SJSA1 (cell line): ENCODE measurements around the gene DDIAS. TPM values are rescaled to one million over a fixed set of nuclear protein-coding genes. Genes with fewer than 3 reads are reported as not detected.

Experiments
- DNase-seq, 2 experiments: peaks; one replicate each; pipeline ENCODE4 v3.0.0-alpha.2; 2015 to 2020; ENCODE audit warnings: low spot score in 2 of 2, low read depth in 1 of 2
- H3K27ac ChIP-seq: fragments of 250-450 bp; sonication (Bioruptor Pico); 2 replicates; pipeline ENCODE4 v1.5.1; 2020; ENCODE audit warnings: mild to moderate bottlenecking, moderate library complexity
- H3K27me3 ChIP-seq: fragments of 250-450 bp; sonication (Bioruptor Pico); replicated peaks from 2 replicates; pipeline ENCODE4 v1.5.1; 2020; ENCODE audit warnings: mild to moderate bottlenecking, moderate library complexity
- H3K36me3 ChIP-seq: fragments of 250-450 bp; sonication (Bioruptor Pico); 2 replicates; pipeline ENCODE4 v1.5.1; 2020; ENCODE audit warnings: mild to moderate bottlenecking
- H3K4me1 ChIP-seq: fragments of 250-450 bp; sonication (Bioruptor Pico); replicated peaks from 2 replicates; pipeline ENCODE4 v1.6.1; 2021; ENCODE audit warnings: mild to moderate bottlenecking
- H3K4me3 ChIP-seq: fragments of 250-450 bp; sonication (Bioruptor Pico); 2 replicates; pipeline ENCODE4 v1.5.1; 2020; ENCODE audit warnings: mild to moderate bottlenecking
- H3K9me3 ChIP-seq: fragments of 250-450 bp; sonication (Bioruptor Pico); replicated peaks from 2 replicates; pipeline ENCODE4 v1.5.1; 2020; ENCODE audit warnings: mild to moderate bottlenecking
- total RNA-seq: library from RNA; depleted of rRNA; stranded (reverse); fragments of >200 nt; shearing (Covaris generic); gene quantifications from 2 replicates; pipeline ENCODE4 v1.2.3, GENCODE V29; 2014

DDIAS gene
- total RNA-seq, 1 experiment from 2014 or later, result 10.3 TPM

- Histone ChIP-seq H3K36me3 (no peaks in the 10 kb centered on the region), H3K4me3 (no peak overlapping the region), H3K27me3 (no peaks in the 10 kb centered on the region), H3K9me3 (no peaks in the 10 kb centered on the region), H3K27ac (no peak overlapping the region), H3K4me1 (no peaks in the 10 kb centered on the region)
- no peak for DNase-seq
Measured at GRCh38 chr11:82871646-82872045, 29.9 kb upstream of the DDIAS start.

GRCh38 chr11:82872377-82873150, 29.0 kb upstream of the DDIAS start:
- no peaks in the 10 kb centered on the region for H3K27me3 ChIP-seq
- DNase-seq, result no peak
- H3K4me3 ChIP-seq, result no peak overlapping the region
- H3K27ac ChIP-seq, result no peak overlapping the region
- H3K4me1 ChIP-seq, result no peaks in the 10 kb centered on the region
- no peaks in the 10 kb centered on the region for H3K36me3 ChIP-seq
- no peaks in the 10 kb centered on the region for H3K9me3 ChIP-seq

GRCh38 chr11:82873919-82874333, 27.6 kb upstream of the DDIAS start:
- H3K27me3 ChIP-seq, result no peaks in the 10 kb centered on the region
- no peak overlapping the region for H3K27ac ChIP-seq
- DNase-seq, result no peak
- no peaks in the 10 kb centered on the region for H3K36me3 ChIP-seq
- H3K9me3 ChIP-seq, result no peaks in the 10 kb centered on the region
- H3K4me3 ChIP-seq, result no peak overlapping the region
- no peaks in the 10 kb centered on the region for H3K4me1 ChIP-seq

- Histone ChIP-seq H3K36me3 (no peaks in the 10 kb centered on the region), H3K4me3 (no peak overlapping the region), H3K4me1 (no peaks in the 10 kb centered on the region), H3K27me3 (no peaks in the 10 kb centered on the region), H3K27ac (no peak overlapping the region), H3K9me3 (no peaks in the 10 kb centered on the region)
- DNase-seq, result no peak
Measured at GRCh38 chr11:82874646-82875523, 26.7 kb upstream of the DDIAS start.

- DNase-seq, result no peak
- H3K27ac ChIP-seq, result no peak overlapping the region
- H3K36me3 ChIP-seq, result no peaks in the 10 kb centered on the region
- no peaks in the 10 kb centered on the region for H3K27me3 ChIP-seq
- H3K4me1 ChIP-seq, result no peaks in the 10 kb centered on the region
- H3K4me3 ChIP-seq, result no peak overlapping the region
- H3K9me3 ChIP-seq, result no peaks in the 10 kb centered on the region
Measured at GRCh38 chr11:82883853-82884252, 17.7 kb upstream of the DDIAS start.

- H3K4me3 ChIP-seq, result no peak overlapping the region
- no peak for DNase-seq
- no peaks in the 10 kb centered on the region for H3K9me3 ChIP-seq
- no peaks in the 10 kb centered on the region for H3K36me3 ChIP-seq
- no peaks in the 10 kb centered on the region for H3K27me3 ChIP-seq
- no peaks in the 10 kb centered on the region for H3K4me1 ChIP-seq
- H3K27ac ChIP-seq, result no peak overlapping the region
Measured at GRCh38 chr11:82889133-82890001, 12.2 kb upstream of the DDIAS start.

GRCh38 chr11:82890002-82890341, 11.6 kb upstream of the DDIAS start:
- H3K9me3 ChIP-seq, result no peaks in the 10 kb centered on the region
- H3K36me3 ChIP-seq, result no peaks in the 10 kb centered on the region
- H3K27me3 ChIP-seq, result no peaks in the 10 kb centered on the region
- H3K4me3 ChIP-seq, result no peak overlapping the region
- H3K27ac ChIP-seq, result no peak overlapping the region
- no peaks in the 10 kb centered on the region for H3K4me1 ChIP-seq
- DNase-seq, result no peak

- H3K4me3 ChIP-seq, result no peak overlapping the region
- no peak for DNase-seq
- no peaks in the 10 kb centered on the region for H3K4me1 ChIP-seq
- H3K9me3 ChIP-seq, result no peaks in the 10 kb centered on the region
- H3K27ac ChIP-seq, result no peak overlapping the region
- no peaks in the 10 kb centered on the region for H3K36me3 ChIP-seq
- no peaks in the 10 kb centered on the region for H3K27me3 ChIP-seq
Measured at GRCh38 chr11:82890936-82891335, 10.6 kb upstream of the DDIAS start.

GRCh38 chr11:82892611-82893169, 8.8 kb upstream of the DDIAS start:
- Histone ChIP-seq H3K4me1 (no peaks in the 10 kb centered on the region), H3K27me3 (no peaks in the 10 kb centered on the region), H3K9me3 (no peaks in the 10 kb centered on the region), H3K36me3 (no peaks in the 10 kb centered on the region), H3K27ac (no peak overlapping the region), H3K4me3 (no peak overlapping the region)
- no peak for DNase-seq

GRCh38 chr11:82895437-82896091, 6.0 kb upstream of the DDIAS start:
- no peaks in the 10 kb centered on the region for H3K36me3 ChIP-seq
- no peaks in the 10 kb centered on the region; the same call in 1 of the 2 replicates for H3K4me1 ChIP-seq
- no peak overlapping the region for H3K4me3 ChIP-seq
- no peaks in the 10 kb centered on the region for H3K9me3 ChIP-seq
- H3K27ac ChIP-seq, result no peak overlapping the region
- H3K27me3 ChIP-seq, result no peaks in the 10 kb centered on the region
- no peak for DNase-seq

- Histone ChIP-seq H3K36me3 (no peaks in the 10 kb centered on the region), H3K4me1 (no peaks in the 10 kb centered on the region; the same call in 1 of the 2 replicates), H3K4me3 (no peak overlapping the region), H3K27me3 (no peaks in the 10 kb centered on the region), H3K27ac (no peak overlapping the region), H3K9me3 (no peaks in the 10 kb centered on the region)
- no peak for DNase-seq
Measured at GRCh38 chr11:82896183-82896582, 5.4 kb upstream of the DDIAS start.

GRCh38 chr11:82898241-82898640, 3.3 kb upstream of the DDIAS start:
- DNase-seq, result no peak
- Histone ChIP-seq H3K4me1 (no peaks in the 10 kb centered on the region; the same call in 1 of the 2 replicates), H3K9me3 (no peaks in the 10 kb centered on the region), H3K4me3 (no peak overlapping the region), H3K27ac (no peak overlapping the region), H3K36me3 (no peaks in the 10 kb centered on the region), H3K27me3 (no peaks in the 10 kb centered on the region)
